Spleen (tissue), 11 donors: Measurements from ENCODE around the gene NCAN. TPM values are rescaled to one million over a fixed set of nuclear protein-coding genes. Genes with fewer than 3 reads are reported as not detected.

Source experiments
- DNase-seq: peaks from one replicate; pipeline ENCODE4 v3.0.0-alpha.2; 2020
- H3K27ac ChIP-seq, 8 donors: fragments of 200-600 bp; sonication (generic) in 7 of 8; 1 replicate in 4 of 8; 2 replicates in 4 of 8; pipeline versions ENCODE4 v1.5.0 to v1.8.0; 2016 to 2021; ENCODE audit warnings: inconsistent platforms in 4 of 8, mild to moderate bottlenecking in 4 of 8, moderate library complexity in 1 of 8
- H3K27me3 ChIP-seq, 7 donors: fragments of 200-600 bp; sonication (generic) in 6 of 7; replicated peaks in 1 of 7; 1 replicate in 4 of 7; 2 replicates in 3 of 7; pipeline versions ENCODE4 v1.5.0 to v1.8.0; 2016 to 2021; ENCODE audit warnings: inconsistent platforms in 3 of 7, mild to moderate bottlenecking in 1 of 7
- H3K36me3 ChIP-seq, 6 donors: fragments of 200-600 bp; sonication (generic) in 5 of 6; 1 replicate in 4 of 6; 2 replicates in 2 of 6; pipeline versions ENCODE4 v1.5.0 to v1.8.0; 2016 to 2021; ENCODE audit warnings: inconsistent platforms in 2 of 6
- H3K4me1 ChIP-seq, 6 donors: fragments of 200-600 bp; sonication (generic) in 5 of 6; 1 replicate in 3 of 6; 2 replicates in 3 of 6; pipeline versions ENCODE4 v1.5.0 to v1.8.0; 2016 to 2021; ENCODE audit warnings: inconsistent platforms in 3 of 6
- H3K4me3 ChIP-seq, 8 donors: fragments of 200-600 bp; sonication (generic) in 7 of 8; 1 replicate in 4 of 8; 2 replicates in 4 of 8; pipeline versions ENCODE4 v1.5.0 to v1.8.0; 2016 to 2021; ENCODE audit warnings: inconsistent platforms in 4 of 8, mild to moderate bottlenecking in 4 of 8, moderate library complexity in 2 of 8
- H3K9me3 ChIP-seq, 8 donors: fragments of 200-600 bp; sonication (generic) in 7 of 8; 1 replicate in 4 of 8; 2 replicates in 4 of 8; pipeline versions ENCODE4 v1.5.0 to v1.8.0; 2016 to 2021; ENCODE audit warnings: inconsistent platforms in 4 of 8
- POLR2A ChIP-seq, 3 donors: fragments of 450-650 bp; IDR thresholded peaks; one replicate each; pipeline ENCODE4 v1.5.1; 2017; ENCODE audit warnings: antibody characterized with exemption in 3 of 3, mild to moderate bottlenecking in 1 of 3
- POLR2AphosphoS5 ChIP-seq, 3 donors: sonication (generic); formaldehyde crosslinking; IDR thresholded peaks; one replicate each; pipeline ENCODE4 v1.5.1; 2017; ENCODE audit warnings: antibody characterized with exemption in 3 of 3
- WGBS, 5 donors: extraction: QIAGEN DNeasy Blood & Tissue Kit in 3 of 5; methylation state at CpG; one replicate each; pipeline versions ENCODE4 v1.1.5 to v1.1.7; 2013 to 2018; 5-methylcytosine and 5-hydroxymethylcytosine counted together
- intact Hi-C: fragments of 100-400 bp; cut with DNase I; formaldehyde crosslinking; loops from one replicate; pipeline ENCODE4 v1.15.0; 2023; ENCODE audit warnings: low total_unique reads
- polyA plus RNA-seq, 3 donors: library from polyadenylated mRNA; stranded (reverse); fragments of 200-250 nt; gene quantifications; one replicate each; pipeline ENCODE4 v1.2.1, GENCODE V29; 2013
- total RNA-seq, 7 donors: library from RNA; depleted of rRNA in 3 of 7; stranded (reverse); fragments of >200 nt in 3 of 7; fragmentation: NEBNext Ultra II Directional in 4 of 7; extraction: Animal tissue kit (Norgen Biotek cat#: 25700) in 4 of 7; gene quantifications; one replicate each; pipeline versions ENCODE4 v1.1.0 to v1.2.1, GENCODE V29; 2016 to 2021
- TF ChIP-seq, protein P1 (sequence below), 11 experiments: fragments of 200-600 bp in 7 of 11; fragments of 450-650 bp in 4 of 11; sonication (generic) in 4 of 11; IDR thresholded peaks in 8 of 11; conservative IDR thresholded peaks in 3 of 11; 1 replicate in 7 of 11; 2 replicates in 4 of 11; pipeline versions ENCODE4 v1.4.0 to v1.8.0; 2016 to 2021; ENCODE audit warnings: antibody characterized with exemption in 11 of 11, inconsistent platforms in 4 of 11, mild to moderate bottlenecking in 1 of 11
- donor health status: healthy with polysubstance abuse.
- donor health status: DM: no; HTN: no; CAD: no; lungs with moderate emphysema.
- donor health status: DM: no; HTN: no; CAD: no.
- donor health status: Bipolar disorder and iron deficiency.
- donor health status: healthy.
- donor health status: DM: no; HTN: no; CAD: no.
- donor health status: DM: yes; HTN: yes; CAD: no.

Gene NCAN
- total and polyA plus RNA-seq, 10 donors, result 0.17 TPM; not detected in 9

DNA sequence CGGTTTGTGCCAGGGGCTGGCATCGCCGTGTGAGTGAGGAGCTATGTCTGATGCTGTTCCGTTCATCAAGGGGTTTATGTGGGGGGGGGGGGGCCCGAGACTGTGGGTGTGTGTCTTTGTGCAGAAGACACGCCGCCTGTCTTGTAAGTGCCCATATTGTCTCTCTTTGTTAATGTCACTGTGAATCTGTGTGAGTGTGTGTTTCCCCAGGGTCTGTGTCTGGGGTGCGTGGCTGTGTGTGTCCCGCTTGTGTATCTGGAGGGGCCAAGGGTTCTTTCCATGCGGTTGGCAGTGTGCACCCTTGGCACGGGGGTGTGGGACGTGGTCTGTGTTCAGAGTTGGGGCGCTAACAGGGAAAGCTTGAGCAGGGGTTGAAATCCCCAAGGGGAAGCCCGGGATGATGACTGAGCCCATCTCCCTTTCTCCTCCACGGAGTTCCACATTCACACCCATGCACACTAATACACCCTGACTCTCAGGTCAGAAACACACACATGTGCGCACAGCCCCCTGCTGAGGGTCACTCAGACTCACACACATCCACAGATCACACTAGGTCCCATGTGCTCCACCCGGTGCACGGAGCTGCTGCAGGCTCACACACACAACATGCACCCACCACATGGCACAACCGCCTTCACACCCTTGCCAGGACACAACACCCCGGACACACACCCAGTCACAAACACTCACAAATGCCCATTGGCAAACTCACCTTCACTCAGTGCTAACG lies 1.8 kb downstream of the NCAN start:
- no peaks in the 10 kb centered on the region for H3K36me3 ChIP-seq
- intact Hi-C loops, result no loop called here
- 44 to 53% (median 49%) methylated on average over 19 to 21 of the region's 21 CpGs for WGBS, 5 donors

DNA sequence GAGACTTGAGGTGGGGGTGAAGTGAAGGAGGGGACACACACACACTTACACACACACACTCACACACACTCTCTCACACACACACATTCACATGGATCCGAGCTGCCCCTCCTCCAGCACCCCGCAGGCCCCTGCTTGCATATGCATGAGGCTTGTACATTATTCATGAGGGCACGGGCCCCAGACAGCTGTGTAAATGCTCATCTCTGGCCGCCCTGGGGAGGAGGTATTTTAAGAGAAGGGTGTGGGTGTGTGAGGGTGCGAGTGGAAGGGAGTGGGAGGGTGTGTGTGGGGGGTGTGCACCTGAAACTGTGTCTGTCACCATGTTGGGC lies 2.4 kb downstream of the NCAN start:
- intact Hi-C loops, result no loop called here
- Histone ChIP-seq H3K27me3 (peaks cover 0 to 97% (median 49%) of the 10 kb centered on the region in 7 donors), H3K4me1 (no peaks in the 10 kb centered on the region), H3K27ac (no peak overlapping the region), H3K36me3 (no peaks in the 10 kb centered on the region), H3K4me3 (no peak overlapping the region), H3K9me3 (peaks cover 0 to 6% (median 0%) of the 10 kb centered on the region in 8 donors)
- 3 to 17% (median 7%) methylated on average over 5 of the region's 5 CpGs for WGBS, 5 donors
- TF ChIP-seq POLR2A (IDR thresholded peaks at IDR 0.05) (no peak), POLR2AphosphoS5 (IDR thresholded peaks at IDR 0.05) (no peak)
- TF ChIP-seq, protein P1, sequence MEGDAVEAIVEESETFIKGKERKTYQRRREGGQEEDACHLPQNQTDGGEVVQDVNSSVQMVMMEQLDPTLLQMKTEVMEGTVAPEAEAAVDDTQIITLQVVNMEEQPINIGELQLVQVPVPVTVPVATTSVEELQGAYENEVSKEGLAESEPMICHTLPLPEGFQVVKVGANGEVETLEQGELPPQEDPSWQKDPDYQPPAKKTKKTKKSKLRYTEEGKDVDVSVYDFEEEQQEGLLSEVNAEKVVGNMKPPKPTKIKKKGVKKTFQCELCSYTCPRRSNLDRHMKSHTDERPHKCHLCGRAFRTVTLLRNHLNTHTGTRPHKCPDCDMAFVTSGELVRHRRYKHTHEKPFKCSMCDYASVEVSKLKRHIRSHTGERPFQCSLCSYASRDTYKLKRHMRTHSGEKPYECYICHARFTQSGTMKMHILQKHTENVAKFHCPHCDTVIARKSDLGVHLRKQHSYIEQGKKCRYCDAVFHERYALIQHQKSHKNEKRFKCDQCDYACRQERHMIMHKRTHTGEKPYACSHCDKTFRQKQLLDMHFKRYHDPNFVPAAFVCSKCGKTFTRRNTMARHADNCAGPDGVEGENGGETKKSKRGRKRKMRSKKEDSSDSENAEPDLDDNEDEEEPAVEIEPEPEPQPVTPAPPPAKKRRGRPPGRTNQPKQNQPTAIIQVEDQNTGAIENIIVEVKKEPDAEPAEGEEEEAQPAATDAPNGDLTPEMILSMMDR (IDR thresholded peaks at IDR 0.05 in 8 of 11, conservative IDR thresholded peaks at IDR 0.05 in 3 of 11), result no peak
- DNase-seq, result no peak

More for the DNA sequence above, 1.8 kb downstream of the NCAN start:
- DNase-seq, result no peak
- peaks cover 0 to 6% (median 0%) of the 10 kb centered on the region in 8 donors for H3K9me3 ChIP-seq
- H3K27ac ChIP-seq, result no peak overlapping the region
- TF ChIP-seq, protein P1 (IDR thresholded peaks at IDR 0.05 in 8 of 11, conservative IDR thresholded peaks at IDR 0.05 in 3 of 11), result no peak
- TF ChIP-seq POLR2AphosphoS5 (IDR thresholded peaks at IDR 0.05), result no peak
- no peak for TF ChIP-seq POLR2A (IDR thresholded peaks at IDR 0.05)
- peaks cover 0 to 96% (median 49%) of the 10 kb centered on the region in 7 donors for H3K27me3 ChIP-seq
- H3K4me3 ChIP-seq, result no peak overlapping the region
- H3K4me1 ChIP-seq, result no peaks in the 10 kb centered on the region

DNA sequence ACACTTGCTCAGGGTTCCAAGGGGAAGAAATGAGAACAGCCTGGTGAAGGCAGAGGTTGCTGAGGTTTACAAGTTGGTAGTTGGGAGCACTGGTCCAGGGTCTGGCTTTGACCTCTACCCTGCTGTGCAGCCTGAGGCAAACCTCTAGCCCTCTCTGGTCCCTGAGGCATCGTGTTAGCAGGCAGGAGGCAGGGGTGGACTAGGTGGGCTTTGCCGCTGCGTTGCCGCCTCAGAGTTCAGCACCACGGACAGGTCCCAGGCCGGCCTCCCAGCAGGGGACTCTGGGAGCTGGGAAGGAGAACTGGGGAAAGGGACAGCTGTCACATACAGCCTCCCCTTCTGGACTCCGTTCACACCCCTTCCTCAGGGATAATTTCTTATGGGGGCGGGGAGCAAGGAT lies 3.1 kb downstream of the NCAN start:
- Histone ChIP-seq H3K4me1 (no peaks in the 10 kb centered on the region), H3K36me3 (no peaks in the 10 kb centered on the region), H3K27me3 (peaks cover 0 to 93% (median 48%) of the 10 kb centered on the region in 7 donors), H3K27ac (no peak overlapping the region), H3K9me3 (peaks cover 0 to 6% (median 0%) of the 10 kb centered on the region in 8 donors), H3K4me3 (no peak overlapping the region)
- intact Hi-C loops, result no loop called here
- WGBS, 5 donors, result 0 to 10% (median 4%) methylated on average over 2 to 8 of the region's 8 CpGs
- TF ChIP-seq, protein P1 (IDR thresholded peaks at IDR 0.05 in 8 of 11, conservative IDR thresholded peaks at IDR 0.05 in 3 of 11), result no peak
- no peak for TF ChIP-seq POLR2AphosphoS5 (IDR thresholded peaks at IDR 0.05)
- no peak for TF ChIP-seq POLR2A (IDR thresholded peaks at IDR 0.05)
- no peak for DNase-seq

DNA sequence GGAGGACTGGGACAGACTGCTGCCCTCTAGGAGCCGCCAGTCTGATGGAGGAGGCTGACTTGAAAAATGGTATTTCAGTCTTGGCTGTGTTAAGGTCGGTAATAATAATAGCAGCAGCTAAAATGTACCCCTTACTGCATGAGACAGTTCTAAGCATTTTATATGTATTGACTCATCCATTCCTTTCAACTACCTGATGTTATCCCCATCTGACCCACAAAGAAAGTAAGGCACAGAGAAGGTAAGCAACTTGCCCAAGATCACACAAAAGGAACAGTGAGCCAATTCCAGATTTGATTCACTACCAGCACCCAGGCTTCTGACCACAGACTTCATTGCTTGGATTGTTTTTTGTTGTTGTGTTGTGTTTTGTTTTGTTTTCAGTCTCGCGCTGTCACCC lies 4.0 kb downstream of the NCAN start:
- 72 to 81% (median 75%) methylated on average over 4 of the region's 4 CpGs for WGBS, 5 donors
- H3K4me1 ChIP-seq, result no peaks in the 10 kb centered on the region
- H3K36me3 ChIP-seq, result no peaks in the 10 kb centered on the region
- peaks cover 0 to 6% (median 0%) of the 10 kb centered on the region in 8 donors for H3K9me3 ChIP-seq
- TF ChIP-seq, protein P1 (IDR thresholded peaks at IDR 0.05 in 8 of 11, conservative IDR thresholded peaks at IDR 0.05 in 3 of 11), result no peak
- no peak for TF ChIP-seq POLR2A (IDR thresholded peaks at IDR 0.05)
- TF ChIP-seq POLR2AphosphoS5 (IDR thresholded peaks at IDR 0.05), result no peak
- H3K27me3 ChIP-seq, result peaks cover 0 to 85% (median 44%) of the 10 kb centered on the region in 7 donors
- intact Hi-C loops, result no loop called here
- no peak overlapping the region for H3K4me3 ChIP-seq
- DNase-seq, result no peak
- H3K27ac ChIP-seq, result no peak overlapping the region
